Muscle of leg (tissue), 11 donors: ENCODE results near the gene GALNT18. TPM values are rescaled to one million over a fixed set of nuclear protein-coding genes. Genes with fewer than 3 reads are reported as not detected.

Experiments used
- DNase-seq: peaks from one replicate; pipeline ENCODE4 v3.0.0; 2013
- H3K27ac ChIP-seq: one replicate; pipeline ENCODE4 v1.5.1; 2013; ENCODE audit warnings: mild to moderate bottlenecking, low read length, control low read depth
- H3K27me3 ChIP-seq: one replicate; pipeline ENCODE4 v1.6.1; 2013; ENCODE audit warnings: low read length; ENCODE audit not compliant: control insufficient read depth, insufficient read depth
- H3K36me3 ChIP-seq: one replicate; pipeline ENCODE4 v1.6.1; 2013; ENCODE audit warnings: low read length; ENCODE audit not compliant: control insufficient read depth, insufficient read depth
- H3K4me1 ChIP-seq: one replicate; pipeline ENCODE4 v1.6.1; 2013; ENCODE audit warnings: low read length; ENCODE audit not compliant: control insufficient read depth, insufficient read depth
- H3K4me3 ChIP-seq: one replicate; pipeline ENCODE4 v1.5.1; 2013; ENCODE audit warnings: low read length, control low read depth
- H3K9me3 ChIP-seq: replicated peaks from 2 replicates; pipeline ENCODE4 v1.6.1; 2013; ENCODE audit warnings: low read depth, low read length; ENCODE audit not compliant: control insufficient read depth
- WGBS: methylation state at CpG from one replicate; pipeline ENCODE4 v1.1.5; 2013; ENCODE audit warnings: missing lambda C conversion rate; ENCODE audit not compliant: insufficient coverage; 5-methylcytosine and 5-hydroxymethylcytosine counted together
- polyA plus RNA-seq, 8 donors: library from polyadenylated mRNA; unstranded; fragments of 120-200 nt; gene quantifications; one replicate each; pipeline versions ENCODE4 v1.2.1 to v1.2.3, GENCODE V29; 2013; ENCODE audit warnings: inconsistent platforms in 1 of 8, low replicate concordance in 1 of 8; ENCODE audit not compliant: insufficient read length in 8 of 8, insufficient read depth in 1 of 8
- total RNA-seq: library from RNA; stranded (reverse); fragments of 120-200 nt; gene quantifications from one replicate; pipeline ENCODE4 v1.2.4, GENCODE V29; 2013

GALNT18 gene
- total and polyA plus RNA-seq, 9 donors: 7.7 to 17.7 (median 11.6) TPM

- no peaks in the 10 kb centered on the region for H3K27me3 ChIP-seq
- no peaks in the 10 kb centered on the region for H3K9me3 ChIP-seq
- H3K4me3 ChIP-seq: no peak overlapping the region
- peaks cover 6% of the 10 kb centered on the region for H3K4me1 ChIP-seq
- H3K27ac ChIP-seq: no peak overlapping the region
- WGBS: 31% methylated on average over 3 of the region's 4 CpGs
- H3K36me3 ChIP-seq: peaks cover 10% of the 10 kb centered on the region
- peak; percentile 19 for DNase-seq
Measured at GRCh38 chr11:11336664-11337063, 285.1 kb downstream of the GALNT18 start.

DNA sequence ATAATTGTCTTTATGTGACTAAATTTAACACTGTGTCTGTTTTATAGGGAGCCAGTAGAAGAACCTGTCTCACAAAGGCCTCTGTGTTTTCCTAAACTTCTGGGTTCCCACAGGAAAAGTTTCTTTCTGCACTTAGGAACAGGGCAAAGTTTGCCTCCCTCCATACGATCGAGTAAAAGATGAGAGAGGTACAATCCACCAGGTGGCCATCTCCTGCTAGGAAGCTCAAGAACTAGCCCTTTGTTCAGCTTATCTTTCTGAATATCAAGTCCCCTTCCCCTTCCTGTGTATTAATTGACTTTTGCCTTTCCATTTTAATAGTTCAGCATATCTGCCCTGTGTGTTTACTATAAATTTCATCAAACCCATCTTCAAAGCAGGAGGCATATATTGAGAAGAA, 286.8 kb downstream of the GALNT18 start:
- H3K9me3 ChIP-seq: no peaks in the 10 kb centered on the region
- H3K4me1 ChIP-seq: peaks cover 6% of the 10 kb centered on the region
- DNase-seq: no peak
- H3K36me3 ChIP-seq: peaks cover 16% of the 10 kb centered on the region
- H3K27ac ChIP-seq: no peak overlapping the region
- no peak overlapping the region for H3K4me3 ChIP-seq
- H3K27me3 ChIP-seq: no peaks in the 10 kb centered on the region
- no CpG with 5 or more reads among the region's 2 CpGs for WGBS

DNA sequence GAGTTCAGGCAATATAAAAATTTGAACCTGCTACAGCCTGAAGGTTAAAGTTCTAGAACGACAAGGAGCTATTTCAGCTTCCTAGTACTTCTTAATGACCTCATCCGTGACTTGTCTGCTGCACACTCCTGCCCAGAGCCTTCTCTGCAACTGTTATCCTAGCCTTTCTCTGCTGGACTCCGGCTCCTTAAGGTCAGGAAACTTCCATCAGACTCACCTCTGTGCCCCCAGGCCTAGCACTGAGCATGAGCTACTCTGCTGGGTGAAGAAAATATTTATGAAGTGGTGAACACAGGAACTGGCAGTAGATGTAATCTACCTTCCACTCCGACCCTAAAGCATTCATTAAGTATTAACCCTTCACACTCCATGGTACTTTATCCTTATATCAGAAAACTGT, 287.2 kb downstream of the GALNT18 start:
- 69% methylated on average over 2 of the region's 4 CpGs for WGBS

GRCh38 chr11:11332141-11332710, 289.6 kb downstream of the GALNT18 start:
- Histone ChIP-seq H3K9me3 (no peaks in the 10 kb centered on the region), H3K4me3 (no peak overlapping the region), H3K4me1 (peaks cover 6% of the 10 kb centered on the region), H3K27me3 (no peaks in the 10 kb centered on the region), H3K36me3 (peaks cover 21% of the 10 kb centered on the region), H3K27ac (no peak overlapping the region)
- 62% methylated on average over 4 of the region's 5 CpGs for WGBS
- no peak for DNase-seq

More for the DNA sequence above, 287.2 kb downstream of the GALNT18 start:
- peaks cover 16% of the 10 kb centered on the region for H3K36me3 ChIP-seq
- H3K9me3 ChIP-seq: no peaks in the 10 kb centered on the region
- peaks cover 6% of the 10 kb centered on the region for H3K4me1 ChIP-seq
- no peak overlapping the region for H3K27ac ChIP-seq
- no peak for DNase-seq
- no peaks in the 10 kb centered on the region for H3K27me3 ChIP-seq
- H3K4me3 ChIP-seq: no peak overlapping the region

DNA sequence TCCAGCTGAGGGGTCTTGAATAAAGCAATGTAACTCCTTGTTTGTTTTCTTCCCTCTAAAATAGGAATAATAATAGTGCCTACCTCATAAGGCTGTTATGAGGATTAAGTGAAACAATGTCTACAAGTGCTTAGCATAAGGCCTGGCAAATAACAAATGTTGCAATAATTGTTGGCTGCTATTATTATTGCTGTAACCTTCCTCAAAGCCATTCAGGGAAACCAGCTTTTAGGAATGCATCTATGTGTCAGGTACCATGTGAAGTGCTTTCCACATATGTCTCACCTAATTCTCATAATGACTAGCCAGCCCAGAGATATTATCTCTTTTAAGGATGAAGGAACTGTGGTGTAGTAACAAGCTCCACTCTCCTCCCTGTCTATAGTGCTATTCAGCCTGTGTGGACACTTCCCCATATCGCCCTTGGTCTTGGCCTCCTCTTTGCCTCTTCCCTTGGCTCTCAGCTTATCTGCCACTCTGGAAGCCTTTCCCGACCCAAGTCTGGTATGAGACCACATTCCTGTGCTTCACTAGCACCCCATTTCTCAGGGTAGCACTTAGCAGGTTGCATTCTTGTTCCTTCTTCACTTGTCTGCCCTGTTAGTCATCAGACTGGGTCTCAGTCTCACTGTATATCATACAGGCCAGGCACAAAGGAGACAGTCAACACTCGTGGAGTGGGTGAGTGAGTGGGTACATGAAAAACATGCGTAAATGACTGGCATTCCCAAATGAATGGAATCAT, 292.6 kb downstream of the GALNT18 start:
- H3K36me3 ChIP-seq: peaks cover 23% of the 10 kb centered on the region
- H3K27me3 ChIP-seq: no peaks in the 10 kb centered on the region
- no peak for DNase-seq
- H3K4me1 ChIP-seq: no peaks in the 10 kb centered on the region
- no peaks in the 10 kb centered on the region for H3K9me3 ChIP-seq
- no peak overlapping the region for H3K27ac ChIP-seq
- WGBS: 90% methylated on average over 3 of the region's 4 CpGs
- H3K4me3 ChIP-seq: no peak overlapping the region

DNA sequence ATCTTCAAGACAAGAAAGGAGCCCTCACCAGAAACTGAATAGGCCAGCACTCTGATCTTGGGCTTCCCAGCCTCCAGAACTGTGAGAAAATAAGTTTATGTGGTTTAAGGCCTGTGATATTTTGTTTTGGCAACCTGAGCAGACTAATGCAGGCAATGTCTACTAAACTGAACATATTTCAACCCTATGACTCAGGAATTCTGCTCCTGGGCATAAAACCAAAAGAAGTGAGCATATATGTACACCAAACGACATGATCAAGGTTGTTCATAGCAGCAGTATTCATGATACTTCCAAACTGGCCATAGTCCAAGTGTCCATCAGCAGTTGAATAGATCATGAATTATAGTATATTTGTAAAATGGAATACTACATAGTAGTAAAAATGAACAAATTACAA, 297.7 kb downstream of the GALNT18 start:
- DNase-seq: no peak
- Histone ChIP-seq H3K36me3 (peaks cover 19% of the 10 kb centered on the region), H3K27me3 (no peaks in the 10 kb centered on the region)

DNA sequence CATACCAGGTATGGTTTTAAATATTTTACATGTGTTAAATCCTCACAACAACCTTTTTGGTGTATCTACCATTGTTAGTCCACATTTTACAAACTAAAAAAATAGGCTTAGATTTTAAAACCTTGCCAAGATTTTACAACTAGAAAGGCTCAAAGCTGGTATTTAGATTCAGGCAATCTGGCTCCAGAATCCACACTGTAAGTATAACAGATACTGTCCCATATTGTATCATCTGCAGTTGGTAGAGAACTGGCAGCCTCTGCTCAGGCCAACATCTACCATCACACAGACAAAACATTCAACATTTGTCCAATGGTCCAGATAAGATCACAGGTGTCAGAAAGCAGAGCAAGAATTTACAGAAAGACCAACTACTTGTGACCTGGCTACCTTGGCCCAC, 299.7 kb downstream of the GALNT18 start:
- Histone ChIP-seq H3K4me1 (no peaks in the 10 kb centered on the region), H3K27ac (no peak overlapping the region), H3K4me3 (no peak overlapping the region), H3K9me3 (peaks cover 4% of the 10 kb centered on the region), H3K36me3 (peaks cover 12% of the 10 kb centered on the region), H3K27me3 (no peaks in the 10 kb centered on the region)
- DNase-seq: no peak

More for the DNA sequence above, 297.7 kb downstream of the GALNT18 start:
- no peaks in the 10 kb centered on the region for H3K4me1 ChIP-seq
- WGBS: no CpG with 5 or more reads among the region's 1 CpG
- H3K9me3 ChIP-seq: peaks cover 4% of the 10 kb centered on the region
- no peak overlapping the region for H3K27ac ChIP-seq
- H3K4me3 ChIP-seq: no peak overlapping the region

DNA sequence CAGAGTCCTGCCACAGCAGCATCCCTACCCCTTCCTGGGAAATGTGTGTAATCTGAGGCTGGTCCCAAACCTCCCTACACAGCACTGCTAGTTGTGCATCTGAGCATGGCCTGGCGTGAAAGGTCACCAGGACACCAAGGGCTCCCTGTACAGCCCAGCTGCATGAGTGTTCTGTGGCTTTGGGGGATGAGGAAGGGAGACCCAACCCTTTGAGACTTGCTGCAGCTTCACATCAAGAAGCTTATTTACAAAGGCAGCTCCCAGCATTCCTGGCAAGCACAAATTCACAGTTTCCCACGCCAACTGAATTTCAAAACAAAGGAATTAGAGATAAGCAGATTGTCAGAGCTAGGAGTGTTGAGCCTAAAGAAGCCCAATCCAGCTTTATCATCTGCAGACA, 301.0 kb downstream of the GALNT18 start:
- H3K4me3 ChIP-seq: no peak overlapping the region

DNA sequence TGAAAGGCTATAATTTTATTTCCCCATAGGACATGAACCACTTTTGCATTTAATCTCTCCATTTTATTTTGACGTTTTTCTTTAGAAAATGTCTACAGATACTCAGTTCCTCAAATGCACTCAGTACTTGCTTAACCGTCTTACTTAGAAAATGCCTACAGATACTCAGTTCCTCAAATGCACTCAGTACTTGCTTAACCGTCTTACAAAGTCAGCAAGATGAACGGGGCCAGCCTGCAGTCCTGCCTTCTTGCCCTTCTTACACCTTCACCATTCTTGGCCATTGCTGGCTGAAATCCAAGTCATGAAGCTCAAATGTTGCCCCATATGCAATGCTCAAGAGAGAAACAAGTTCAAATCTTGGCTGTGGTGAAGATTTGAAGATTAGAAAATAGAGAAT, 302.8 kb downstream of the GALNT18 start:
- Histone ChIP-seq H3K36me3 (peaks cover 1% of the 10 kb centered on the region), H3K4me3 (no peak overlapping the region), H3K4me1 (peaks cover 7% of the 10 kb centered on the region), H3K9me3 (peaks cover 4% of the 10 kb centered on the region), H3K27me3 (no peaks in the 10 kb centered on the region), H3K27ac (no peak overlapping the region)
- DNase-seq: peak; percentile 35
- 84% methylated on average over 2 of the region's 4 CpGs for WGBS

More for the DNA sequence above, 301.0 kb downstream of the GALNT18 start:
- H3K27ac ChIP-seq: no peak overlapping the region
- H3K27me3 ChIP-seq: no peaks in the 10 kb centered on the region
- WGBS: no CpG with 5 or more reads among the region's 2 CpGs
- DNase-seq: no peak
- peaks cover 4% of the 10 kb centered on the region for H3K9me3 ChIP-seq
- H3K4me1 ChIP-seq: no peaks in the 10 kb centered on the region
- peaks cover 4% of the 10 kb centered on the region for H3K36me3 ChIP-seq

- DNase-seq: no peak
- Histone ChIP-seq H3K4me3 (no peak overlapping the region), H3K36me3 (no peaks in the 10 kb centered on the region), H3K4me1 (peaks cover 10% of the 10 kb centered on the region), H3K27me3 (no peaks in the 10 kb centered on the region), H3K9me3 (peaks cover 4% of the 10 kb centered on the region), H3K27ac (no peak overlapping the region)
- 90% methylated on average over 4 of the region's 7 CpGs for WGBS
Measured at GRCh38 chr11:11318461-11318860, 303.3 kb downstream of the GALNT18 start.
